ENCODE measurements around the gene ZNF789.
"Not testable (repeated sequence)": the region's sequence is repeated elsewhere in the genome, so short reads cannot be mapped to it uniquely, and the experiment has no call there.

ZNF789 gene

DNA sequence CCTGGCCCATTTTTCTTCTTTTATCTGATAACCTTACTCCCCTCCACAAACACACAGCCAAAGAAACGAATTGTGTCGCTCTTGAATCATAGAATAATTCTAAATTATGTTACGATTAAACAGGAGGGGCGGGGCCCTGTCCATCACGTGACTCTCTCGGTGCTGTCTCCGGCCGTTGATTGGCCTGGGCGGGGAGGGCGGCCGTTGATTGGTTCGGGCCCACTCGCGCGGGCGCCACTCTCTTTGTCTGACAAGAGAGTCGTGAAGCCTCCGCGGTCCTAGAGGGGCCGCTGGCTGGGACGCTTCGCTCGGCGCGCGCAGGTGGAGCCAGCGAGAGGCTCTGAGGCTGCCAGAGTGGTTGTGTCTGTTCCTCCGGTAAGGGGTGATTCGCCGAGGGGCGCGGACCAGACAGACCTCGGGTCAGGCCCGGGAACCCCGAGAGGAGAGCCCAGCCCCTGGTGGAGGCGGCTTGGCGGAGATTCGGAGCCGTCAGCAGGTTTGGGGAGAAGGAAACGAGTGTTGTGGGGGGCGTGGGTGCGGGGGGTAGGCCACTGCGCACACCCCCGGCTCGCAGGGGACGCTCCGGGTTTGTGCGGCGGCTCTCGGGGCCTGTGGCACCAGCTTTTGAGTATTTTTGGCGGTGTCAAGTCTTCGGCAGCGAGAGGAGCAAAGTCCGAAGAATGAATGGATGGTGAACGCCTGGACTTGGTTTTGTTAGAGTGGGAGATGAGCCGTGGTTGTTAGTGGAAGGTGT is at the start of gene ZNF789:
TSS of gene ZNF789 (plus strand) at position 330 of the 754 bp plus-strand sequence. CDS start 3,567 bp downstream, outside the sequence.
- DNase-seq: peak; percentile 88

DNA sequence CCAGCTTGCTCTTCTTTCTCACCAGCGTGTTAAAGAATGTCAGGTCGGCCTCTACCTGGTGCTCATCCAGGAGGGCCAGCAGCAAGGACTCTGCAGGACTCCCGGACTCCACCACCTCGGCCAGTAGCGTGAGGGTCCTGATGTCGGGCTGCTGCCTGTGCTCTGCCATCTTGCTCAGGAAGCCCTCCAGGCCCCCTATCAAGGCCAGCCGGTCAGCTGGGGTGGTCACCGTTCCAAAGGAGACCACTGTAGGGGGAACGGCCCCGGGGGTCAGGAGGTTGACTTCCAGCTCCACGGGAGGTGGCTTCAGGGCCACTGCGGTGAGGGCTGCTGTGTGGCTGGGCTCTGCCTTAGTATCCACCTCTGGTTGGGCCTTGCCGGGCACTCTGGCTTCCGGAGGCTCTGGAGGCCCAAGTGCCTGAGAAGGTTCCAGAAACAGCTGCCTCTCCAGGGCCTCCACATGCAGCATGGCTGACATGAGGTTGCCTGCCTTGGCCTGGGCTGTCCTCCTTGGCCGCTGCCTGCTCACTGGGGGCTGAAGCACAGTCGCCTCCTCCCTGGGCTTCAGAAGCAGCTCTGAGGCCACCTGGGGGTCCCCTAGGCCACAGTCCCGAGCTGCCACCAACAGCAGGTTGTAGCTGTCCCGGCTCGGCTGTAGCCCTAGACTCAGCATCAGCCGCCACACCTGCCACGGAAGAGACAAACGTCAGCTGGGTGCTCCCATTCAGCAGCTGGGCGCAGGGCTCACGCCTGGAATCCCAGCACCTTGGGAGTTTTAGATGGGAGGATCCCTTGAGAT is 47.6 kb upstream of the ZNF789 start:
- no peak for DNase-seq

DNA sequence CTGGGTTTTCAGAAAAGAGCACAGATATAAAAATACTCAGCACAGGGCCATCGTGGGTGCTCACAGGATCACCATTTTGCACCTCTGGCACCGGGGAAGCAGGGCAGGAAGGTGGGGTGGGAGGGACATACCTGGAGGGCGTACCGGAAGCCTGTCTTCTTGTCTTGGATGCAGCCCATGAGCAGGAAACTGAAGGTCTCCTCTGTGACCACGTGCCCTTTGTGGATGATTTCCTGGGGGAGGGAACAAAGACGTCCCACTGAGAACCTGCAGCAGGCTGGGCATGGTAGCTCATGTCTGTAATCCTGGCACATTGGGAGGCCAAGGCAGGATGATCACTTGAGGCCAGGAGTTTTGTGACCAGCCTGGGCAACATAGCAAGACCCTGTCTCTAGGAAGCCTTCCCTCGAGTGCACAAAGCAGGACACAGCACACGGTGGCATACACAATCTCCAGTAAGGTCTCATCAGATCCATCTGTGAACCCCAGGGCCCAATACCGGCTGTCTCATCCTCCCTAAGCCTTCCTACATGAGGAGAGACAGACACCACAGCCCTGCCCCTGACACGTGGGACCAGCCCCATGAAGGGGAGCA is 43.6 kb upstream of the ZNF789 start:
- no peak for DNase-seq

DNA sequence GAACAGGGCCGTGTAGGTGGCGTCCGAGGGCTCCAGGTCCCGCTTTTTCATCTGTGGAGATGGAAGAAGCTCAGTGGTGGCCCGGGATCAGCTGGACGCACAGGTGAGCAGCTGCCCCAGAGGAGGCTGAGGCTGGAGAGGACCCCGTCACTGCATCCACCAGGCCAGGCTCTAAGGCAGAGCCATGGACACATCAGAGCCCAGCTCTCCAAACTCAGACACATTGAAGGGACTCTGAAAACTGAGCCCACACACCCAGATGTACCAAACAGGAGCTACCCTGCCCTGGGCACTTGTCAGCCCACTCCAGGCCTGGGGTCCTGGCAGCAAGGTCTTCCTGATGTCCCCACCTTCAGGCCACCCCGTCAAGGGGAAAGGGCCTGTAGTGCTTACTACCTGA is 42.9 kb upstream of the ZNF789 start:
- DNase-seq: no peak

DNA sequence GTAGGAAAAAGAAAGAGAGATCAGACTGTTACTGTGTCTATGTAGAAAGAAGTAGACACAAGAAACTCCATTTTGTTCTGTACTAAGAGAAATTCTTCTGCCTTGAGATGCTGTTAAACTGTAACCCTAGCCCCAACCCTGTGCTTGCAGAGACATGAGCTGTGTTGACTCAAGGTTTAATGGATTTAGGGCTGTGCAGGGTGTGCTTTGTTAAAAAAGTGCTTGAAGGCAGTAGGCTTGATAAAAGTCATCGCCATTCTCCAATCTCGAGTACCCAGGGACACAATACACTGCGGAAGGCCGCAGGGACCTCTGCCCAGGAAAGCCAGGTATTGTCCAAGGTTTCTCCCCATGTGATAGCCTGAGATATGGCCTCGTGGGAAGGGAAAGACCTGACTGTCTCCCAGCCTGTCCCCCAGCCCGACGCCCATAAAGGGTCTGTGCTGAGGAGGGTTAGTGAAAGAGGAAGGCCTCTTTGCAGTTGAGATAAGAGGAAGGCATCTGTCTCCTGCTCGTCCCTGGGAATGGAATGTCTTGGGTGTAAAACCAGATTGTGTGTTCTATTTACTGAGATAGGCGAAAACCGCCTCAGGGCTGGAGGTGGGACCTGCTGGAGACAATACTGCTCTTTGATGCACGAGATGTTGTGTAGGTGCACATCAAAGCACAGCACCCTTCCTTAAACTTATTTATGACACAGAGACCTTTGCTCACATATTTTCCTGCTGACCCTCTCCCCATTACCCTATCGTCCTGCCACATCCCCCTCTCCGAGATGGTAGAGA is 40.7 kb upstream of the ZNF789 start:
- DNase-seq: not testable (repeated sequence)

DNA sequence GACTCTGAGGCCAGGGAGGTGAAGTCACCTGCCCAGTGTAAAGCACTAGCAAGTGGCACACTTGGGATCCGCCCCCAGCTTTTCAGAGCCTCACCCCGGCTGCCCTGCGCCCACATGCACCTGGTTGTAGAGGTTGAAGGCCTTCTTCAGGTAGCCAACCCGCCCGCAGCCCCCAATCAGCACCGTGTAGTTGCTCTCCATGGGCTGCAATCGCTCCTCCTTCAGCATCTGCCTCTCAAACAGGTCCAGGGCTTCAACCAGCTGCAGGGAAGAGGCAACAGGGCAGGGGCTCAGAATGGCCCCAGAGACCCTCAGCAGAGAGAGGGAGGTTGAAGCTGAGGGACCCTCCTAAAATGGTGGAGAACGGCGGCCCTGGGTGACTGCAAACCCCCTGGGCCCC is 39.5 kb upstream of the ZNF789 start:
- DNase-seq: no peak

DNA sequence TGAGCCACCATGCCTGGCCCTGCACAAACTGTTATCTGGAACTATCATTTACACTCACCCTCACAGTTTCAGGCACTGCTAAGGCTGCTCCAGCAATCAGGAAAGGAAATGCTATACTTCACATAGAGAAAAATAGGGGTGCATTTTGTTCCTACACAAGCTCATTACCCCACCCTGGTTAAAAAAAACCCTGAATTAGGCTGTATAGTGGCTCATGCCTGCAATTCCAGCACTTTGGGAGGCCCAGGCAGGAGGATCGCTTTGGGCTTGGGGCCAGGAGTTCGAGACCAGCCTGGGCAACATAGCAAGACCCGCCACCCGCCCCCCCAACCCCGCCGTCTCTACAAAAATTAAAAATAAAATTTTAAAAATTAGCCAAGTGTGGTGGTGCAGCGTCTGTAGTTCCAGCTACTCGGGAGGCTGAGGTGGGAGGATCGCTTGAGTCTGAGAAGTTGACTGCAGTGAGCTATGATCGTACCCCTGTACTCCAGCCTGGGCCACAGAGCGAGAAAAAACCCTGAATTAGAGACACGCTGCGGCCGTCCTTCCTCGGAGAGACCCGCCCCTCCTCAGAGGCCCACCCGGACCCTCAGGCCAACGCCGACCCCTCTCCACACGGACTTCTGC is 34.6 kb upstream of the ZNF789 start:
- DNase-seq: no peak

DNA sequence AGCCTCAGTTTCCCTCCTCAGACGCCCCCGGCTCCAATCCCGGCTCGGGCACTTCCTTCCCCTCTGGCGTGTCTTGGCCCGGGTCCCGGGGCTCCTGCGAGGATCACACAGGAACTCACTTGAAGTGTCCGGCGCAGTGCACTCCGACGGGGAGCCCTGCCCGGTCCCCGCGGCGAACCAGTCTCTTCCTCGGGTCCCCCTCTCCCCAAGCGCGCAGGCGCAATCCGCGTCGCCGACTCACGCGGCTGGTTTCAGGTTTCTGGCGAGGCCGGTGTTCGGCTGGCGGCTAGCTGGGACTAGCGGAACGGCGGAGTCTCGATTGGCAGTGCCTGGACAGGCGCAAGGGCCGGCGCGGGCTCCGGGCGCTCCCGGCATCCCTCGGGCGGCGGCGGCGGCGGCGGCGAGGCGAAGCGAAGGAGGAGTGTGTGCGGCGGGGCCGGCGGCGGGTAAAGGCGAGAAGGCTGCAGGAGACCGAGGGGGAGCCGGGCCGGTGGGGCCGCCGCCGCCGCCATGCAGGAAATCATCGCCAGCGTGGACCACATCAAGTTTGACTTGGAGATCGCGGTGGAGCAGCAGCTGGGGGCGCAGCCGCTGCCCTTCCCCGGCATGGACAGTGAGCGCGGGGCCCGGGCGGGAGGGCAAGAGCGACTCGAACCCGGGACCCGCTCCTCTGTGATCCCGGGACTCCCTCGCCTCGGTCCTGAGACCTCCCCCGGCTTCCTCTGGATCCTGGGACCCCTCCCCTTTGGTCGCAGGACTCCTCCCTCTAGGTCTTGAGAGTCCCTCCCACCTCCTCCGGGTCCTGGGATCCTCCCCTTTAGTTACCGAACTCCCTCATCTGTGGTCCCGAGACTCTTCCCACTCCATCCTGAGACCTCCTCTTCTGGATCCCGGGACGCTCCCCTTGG is 33.9 kb upstream of the ZNF789 start, which contains the start of the genes CPSF4 and PTCD1:
TSS of gene CPSF4 (plus strand) at position 371 of the 908 bp plus-strand sequence. CDS start at position 511, 140 bp downstream.
TSS of gene PTCD1 (minus strand) at position 226 of the 908 bp plus-strand sequence. CDS start 3,556 bp downstream, outside the sequence.
- DNase-seq: peak; percentile 87

DNA sequence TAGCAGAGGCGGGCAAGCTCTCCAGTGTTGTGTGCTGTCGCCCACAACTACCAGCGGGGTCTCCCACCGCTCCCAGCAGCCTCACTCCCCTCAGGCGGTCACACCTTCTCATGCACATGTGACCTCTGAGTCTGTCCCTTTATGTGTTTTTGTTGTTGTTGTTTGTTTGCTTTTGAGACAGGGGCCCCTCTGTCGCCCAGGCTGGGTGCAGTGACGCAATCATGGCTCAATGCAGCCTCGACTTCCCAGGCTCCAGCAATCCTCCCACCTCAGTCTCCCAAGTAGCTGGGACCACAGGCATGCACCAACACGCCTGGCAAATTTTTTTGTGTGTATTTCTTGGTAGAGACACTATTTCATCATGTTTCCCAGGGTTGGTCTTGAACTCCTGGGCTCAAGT is 32.5 kb upstream of the ZNF789 start:
- no peak for DNase-seq

DNA sequence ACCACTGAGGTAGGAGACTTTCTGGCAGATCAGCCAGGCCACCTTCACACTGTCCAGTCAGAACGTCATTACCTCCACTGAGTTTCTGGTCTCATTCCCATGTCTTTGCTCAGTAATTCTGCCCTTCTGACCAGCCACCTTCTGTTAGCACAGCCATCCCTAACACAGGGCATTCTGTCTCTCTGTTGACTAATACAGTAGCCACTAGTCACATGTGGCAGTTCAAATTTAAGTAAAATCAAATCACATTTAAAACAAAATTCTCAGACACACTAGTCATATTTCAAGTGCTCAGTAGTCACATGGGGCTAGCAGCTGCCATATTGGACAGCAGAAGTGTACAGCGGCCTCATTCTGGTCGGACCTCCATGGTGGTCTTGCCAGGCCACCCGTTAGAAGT is 26.6 kb upstream of the ZNF789 start:
- DNase-seq: no peak

DNA sequence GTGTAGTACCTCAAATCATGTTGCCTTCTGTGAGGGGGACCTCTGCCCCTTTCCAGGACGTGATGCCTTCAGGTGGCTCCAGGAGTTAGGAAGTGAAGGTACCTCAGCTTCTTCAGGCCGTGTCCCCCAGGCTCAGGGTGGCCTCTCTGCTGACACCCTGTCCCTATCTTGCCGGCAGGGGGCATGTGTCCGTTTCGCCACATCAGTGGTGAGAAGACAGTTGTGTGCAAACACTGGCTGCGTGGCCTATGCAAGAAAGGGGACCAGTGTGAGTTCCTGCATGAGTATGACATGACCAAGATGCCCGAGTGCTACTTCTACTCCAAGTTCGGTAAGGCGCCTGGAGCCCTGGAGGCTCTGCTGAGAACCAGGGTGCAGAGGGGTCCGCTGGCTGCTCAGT is 24.7 kb upstream of the ZNF789 start:
- no peak for DNase-seq

DNA sequence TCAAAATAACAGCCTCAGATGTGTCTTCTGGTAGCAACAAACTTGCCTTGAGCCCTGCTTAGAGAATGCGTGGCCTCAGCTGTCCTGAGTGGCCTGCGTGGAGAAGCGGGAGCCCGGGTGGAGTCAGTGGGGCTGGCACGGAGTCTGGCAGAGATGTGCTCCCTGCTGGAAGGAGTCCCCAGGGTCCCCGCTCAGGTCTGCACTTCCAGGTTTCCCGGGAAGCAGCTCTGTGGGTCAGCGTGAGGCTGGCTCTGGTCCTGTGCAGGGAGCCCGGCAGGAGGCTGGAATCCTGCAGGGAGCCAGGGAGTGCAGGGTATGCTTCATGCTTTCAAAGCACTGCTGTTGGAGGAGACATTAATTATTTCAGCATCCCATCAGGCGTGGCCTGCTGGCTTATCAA is 23.8 kb upstream of the ZNF789 start:
- DNase-seq: no peak

DNA sequence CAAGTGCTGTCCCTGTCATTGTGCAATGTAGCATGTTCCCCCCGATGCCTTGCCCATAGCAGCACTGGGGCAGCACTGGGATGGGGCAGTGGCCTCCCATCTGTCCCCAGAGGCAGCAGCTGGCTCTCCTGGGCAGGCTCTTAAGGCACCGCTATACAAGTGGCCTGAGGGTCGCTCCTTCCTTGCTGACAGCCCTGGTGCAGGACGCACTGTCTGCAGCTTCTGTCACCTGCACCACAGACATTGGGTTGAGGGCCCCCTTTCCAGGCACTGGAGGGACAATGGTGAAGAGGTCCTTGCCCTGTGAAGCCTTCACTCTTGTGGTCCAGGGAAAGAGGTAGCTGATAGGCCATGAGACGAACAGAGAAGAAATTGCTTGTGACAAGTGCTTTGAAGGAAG is 23.4 kb upstream of the ZNF789 start:
- no peak for DNase-seq

DNA sequence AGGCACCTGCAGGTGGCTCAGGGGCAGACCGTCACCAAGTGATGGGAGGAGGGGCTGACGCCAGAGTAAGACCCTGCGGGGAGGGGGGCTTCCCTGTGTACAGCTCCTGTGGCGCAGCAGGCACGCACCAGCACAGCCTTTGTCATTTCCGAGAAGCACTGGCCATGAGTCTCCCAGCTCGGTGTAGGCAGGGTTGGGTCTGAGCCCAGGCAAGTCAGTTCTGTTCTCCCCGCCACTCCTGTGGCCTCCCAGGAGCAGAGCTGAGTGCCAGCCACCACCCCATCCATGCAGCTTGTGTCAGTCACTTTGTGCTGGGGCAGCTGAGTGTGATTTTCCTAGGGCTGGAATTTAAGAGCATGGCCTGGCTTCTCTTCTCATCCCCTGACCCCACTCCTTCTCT is 20.8 kb upstream of the ZNF789 start:
- no peak for DNase-seq

DNA sequence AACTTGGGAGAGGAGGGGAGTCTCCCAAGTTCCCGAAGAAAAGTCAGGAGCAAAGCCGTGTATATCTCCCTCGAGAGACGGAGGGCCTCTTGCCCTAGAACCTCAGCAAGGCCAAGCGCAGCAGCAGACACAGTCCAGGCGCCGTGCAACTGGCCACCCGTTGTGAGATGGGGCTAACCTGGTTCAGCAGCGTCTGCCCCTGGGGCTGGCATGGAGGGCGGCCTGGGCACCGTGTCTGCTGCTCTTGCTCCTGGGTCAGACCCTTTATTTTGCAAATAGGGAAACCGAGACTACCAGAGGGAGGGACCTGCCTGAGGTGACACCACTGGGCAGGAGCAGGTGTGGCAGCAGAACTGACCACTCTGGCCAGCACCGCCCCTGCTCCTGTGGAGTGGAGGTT is 20.1 kb upstream of the ZNF789 start:
- no peak for DNase-seq

DNA sequence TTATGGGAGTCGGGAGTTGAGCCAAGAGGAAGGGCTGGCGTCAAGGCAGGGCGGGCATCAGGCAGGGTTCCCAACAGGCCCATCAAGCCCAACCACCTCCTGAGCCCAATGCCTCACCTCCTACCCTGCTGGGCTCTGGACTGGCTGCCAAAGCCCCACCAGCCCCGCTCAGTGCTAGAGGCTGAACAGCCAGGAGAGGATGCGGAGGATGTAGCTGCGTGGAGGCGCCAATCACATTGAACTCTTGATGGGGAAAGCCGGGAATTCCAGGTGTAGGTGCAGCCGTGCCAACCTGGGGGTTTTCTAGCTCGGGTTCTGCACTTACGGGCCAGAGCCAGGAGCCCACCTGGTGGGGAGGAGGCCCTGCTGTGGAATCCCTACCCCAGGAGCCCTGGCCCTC is 19.6 kb upstream of the ZNF789 start:
- no peak for DNase-seq

DNA sequence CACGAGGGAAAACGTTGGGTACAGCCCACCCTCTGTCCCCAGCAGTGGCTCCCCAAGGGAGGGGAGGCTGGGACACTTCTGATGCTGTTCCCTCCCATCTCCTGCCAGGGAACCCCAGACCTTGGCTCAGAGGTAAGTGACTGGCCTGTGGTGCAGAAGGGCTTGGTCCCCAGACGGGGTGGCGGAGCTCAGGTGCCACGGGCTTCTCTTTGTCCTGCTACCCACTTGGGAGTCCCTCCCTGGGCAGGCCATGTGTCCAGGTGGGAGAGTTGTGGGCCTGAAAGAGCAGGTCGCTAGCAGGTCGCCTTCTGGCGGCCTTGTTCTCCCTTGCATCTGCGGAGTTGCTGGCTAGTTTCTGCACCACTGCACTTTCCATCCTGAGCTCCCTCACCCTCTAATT is 16.8 kb upstream of the ZNF789 start:
- no peak for DNase-seq

DNA sequence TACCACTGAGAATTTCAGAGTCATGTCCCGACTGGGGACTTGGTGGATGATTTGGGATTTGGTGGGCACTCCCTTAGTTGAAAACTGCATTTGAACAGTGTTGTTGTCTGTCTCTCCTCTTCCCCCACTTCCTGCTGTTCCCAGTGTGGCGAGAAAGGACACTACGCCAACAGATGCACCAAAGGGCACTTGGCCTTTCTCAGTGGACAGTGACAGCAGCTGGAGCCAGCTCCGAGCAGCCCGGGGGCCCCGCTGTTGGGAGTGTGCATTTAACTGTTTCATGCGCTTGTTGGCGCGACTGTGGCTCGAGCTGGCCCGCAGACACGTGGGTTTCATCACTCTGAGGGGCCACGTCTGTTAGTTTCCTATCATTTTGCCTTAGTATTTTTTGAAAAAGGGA is 16.4 kb upstream of the ZNF789 start:
- DNase-seq: no peak

DNA sequence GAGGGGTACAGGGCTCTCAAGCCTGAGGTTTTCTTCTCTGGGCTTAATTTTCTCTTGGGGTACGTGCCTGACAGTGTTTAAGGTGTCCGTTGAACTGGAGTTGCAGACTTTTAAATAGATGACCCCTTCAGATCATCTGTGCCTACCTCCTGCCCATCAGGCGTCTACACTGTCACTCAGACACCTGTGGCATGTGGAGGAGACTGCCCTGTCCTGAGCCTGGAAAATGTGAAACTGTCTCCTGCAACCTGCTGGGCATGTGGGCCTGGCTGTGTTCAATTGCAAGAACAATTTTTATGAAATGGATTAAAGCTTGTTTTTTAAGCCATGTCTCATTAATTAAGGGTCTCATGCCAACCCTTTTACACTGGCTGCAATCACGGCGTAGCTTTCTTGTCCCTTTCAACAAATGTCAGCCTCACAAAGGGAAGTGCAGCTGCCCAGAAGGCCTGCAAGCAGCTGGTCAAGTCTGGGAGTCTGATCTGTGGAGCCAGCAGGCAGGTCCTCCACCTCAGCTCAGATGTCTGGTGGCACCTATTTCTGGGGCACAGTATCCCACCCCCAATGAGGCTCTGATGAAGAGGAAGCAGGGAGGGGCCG is 15.5 kb upstream of the ZNF789 start:
- DNase-seq: no peak

DNA sequence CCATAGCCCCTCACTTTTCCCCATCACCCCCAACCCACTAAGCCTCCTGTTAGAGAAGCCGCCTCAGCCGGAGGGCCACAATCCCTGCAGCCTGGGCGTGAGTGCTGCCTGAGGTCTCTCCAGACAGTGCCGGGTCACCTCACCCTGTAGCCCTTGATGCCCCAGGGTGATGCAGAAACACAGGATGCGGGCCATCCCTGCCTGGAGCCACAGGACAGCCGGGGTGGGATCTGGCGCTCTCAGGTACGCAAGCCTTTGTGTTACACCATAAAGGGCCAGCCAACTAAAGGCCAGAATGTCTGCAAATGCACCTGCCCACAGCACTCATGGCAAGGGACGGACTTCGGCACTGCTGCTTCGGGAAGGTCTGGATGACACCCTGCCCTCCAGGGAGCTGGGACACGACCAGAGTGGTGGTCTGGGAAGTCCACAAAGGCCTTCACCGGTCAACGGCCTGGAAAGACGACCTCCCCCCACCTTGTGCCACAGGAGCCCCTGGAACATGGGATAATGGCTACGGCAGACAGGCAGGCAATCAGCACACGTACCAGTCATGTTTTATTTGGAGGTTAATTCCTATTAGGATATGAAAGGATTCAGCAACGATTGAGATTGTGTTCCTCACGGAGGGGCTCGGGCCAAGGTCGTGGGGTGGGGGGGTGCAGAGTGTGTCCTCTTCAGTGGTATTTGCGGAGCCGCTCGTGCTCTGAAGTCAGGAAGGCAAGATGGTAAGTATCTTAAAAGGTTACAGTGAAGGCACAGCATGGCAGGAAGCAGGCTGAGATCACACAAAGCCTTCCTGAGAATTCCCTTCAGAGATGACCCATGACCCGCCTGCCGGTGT is 14.8 kb upstream of the ZNF789 start:
- no peak for DNase-seq
